Glomerular visceral epithelial cell (primary cell): ENCODE results near the gene WSCD1.

Source experiments
- DNase-seq: peaks from one replicate; pipeline ENCODE4 v3.0.0-alpha.2; 2016; ENCODE audit errors: extremely low spot score

Gene WSCD1

DNA sequence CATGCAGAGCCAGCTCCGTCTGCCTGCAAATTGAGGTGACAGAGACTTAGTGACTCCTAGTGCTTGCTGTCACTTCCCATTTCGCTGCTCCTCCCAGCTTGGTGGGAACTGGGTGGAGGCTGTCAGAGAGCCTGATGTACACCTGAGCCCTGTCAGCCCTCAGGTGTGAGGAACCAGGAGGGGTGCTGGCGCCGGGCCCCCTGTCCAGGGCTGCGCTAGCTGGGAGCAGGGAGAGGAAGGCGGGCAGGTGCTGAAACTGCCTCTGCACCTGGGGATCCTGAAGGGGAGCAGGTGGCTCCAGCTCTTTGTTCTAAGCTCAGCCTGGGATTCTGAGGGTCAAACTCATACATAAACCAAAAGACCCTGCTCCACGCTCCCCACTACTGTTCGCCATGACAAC lies 10.8 kb upstream of the WSCD1 start:
- DNase-seq = no peak

DNA sequence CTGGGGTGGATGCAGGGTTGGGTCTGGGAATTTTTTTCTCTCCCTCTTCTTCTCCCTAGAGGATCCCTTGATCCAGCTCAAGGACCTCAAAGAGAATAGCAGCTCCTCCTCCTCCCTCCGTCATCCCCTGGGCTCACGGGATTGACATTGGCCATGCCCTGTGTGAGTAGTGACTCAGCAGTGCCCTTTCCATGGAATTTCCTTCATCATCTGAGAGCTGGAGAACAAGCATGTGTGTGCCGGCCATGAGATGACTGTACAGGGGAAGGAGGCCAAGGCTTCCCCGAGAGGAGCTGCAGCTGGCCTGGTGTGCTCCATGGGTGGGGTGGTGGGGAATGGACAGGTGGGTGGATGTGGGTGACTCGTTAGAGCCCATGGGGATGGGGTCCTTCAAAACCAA lies 8.9 kb upstream of the WSCD1 start:
- DNase-seq = peak; percentile 66

DNA sequence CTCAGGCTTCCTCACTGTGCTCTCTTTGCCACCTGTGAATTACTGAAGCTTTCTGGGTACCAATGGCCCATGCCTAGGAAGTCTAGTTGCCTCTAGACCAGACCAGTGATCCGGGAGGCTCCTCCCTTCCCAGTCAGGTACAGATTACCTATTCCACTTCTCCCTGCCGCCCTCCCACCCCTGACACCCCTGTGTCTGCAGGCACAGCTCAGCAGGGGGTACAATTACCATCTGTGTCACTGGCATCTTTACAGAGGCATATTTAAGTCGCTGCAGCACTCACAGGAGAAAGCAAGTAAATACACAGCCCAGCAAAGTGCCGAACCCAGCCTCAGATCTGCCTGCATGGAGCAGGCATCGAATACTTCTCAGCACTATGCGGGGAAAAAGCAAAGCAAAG lies 5.3 kb upstream of the WSCD1 start:
- no peak for DNase-seq

DNA sequence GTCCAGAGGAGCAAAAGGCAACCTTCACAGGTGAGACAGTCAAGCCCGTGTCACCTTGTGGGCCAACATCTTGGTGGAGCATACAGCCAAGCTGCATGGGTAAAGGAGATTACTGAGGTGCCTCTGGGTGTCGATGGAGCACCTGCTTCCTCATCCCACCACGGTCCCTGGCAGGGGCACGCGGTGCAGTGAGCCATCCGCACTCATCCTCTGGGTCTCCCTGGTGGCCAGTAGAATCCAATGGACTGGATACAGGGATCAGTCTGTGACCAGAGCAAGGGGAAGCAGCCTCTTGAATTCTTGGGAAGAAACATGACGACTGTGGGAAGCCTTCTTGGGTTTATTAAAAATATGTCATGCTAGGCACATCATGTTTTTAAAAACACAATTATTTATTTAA lies 4.8 kb upstream of the WSCD1 start:
- no peak for DNase-seq

DNA sequence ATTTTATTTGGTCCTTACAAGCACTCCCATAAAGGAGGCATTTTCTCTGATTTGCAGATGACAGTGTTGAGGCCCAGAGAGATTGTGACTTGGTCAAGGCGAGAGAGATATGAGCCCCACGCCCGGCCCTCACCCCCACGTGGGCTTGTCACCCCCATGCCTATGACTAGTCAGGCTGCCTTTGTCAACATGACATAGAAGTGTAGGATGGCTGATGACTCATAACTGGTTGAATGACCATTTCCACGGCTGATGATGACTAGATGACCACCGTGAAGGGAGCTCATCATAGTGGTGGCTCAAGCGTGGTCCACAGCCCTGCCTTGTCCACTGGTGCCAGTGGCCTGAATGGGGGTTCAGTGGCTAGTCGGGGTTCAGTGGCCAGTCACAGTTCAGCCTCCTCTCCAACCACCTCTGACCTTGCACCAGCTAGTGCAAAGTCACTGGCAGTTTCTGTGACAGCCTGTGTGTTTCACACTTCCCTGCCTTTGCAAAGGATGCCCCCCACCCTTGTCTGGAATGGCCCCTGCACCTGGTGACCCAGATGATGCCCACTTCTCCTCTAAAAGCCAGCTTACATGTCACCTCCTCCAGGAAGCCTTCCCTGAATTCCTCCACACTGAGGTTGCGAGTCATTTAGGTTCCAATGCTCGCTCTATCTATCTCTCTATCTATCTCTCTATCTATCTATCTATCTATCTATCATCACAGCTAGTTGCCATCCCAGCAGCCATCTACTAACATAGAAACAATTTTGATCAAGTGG lies 3.8 kb upstream of the WSCD1 start:
- no peak for DNase-seq

DNA sequence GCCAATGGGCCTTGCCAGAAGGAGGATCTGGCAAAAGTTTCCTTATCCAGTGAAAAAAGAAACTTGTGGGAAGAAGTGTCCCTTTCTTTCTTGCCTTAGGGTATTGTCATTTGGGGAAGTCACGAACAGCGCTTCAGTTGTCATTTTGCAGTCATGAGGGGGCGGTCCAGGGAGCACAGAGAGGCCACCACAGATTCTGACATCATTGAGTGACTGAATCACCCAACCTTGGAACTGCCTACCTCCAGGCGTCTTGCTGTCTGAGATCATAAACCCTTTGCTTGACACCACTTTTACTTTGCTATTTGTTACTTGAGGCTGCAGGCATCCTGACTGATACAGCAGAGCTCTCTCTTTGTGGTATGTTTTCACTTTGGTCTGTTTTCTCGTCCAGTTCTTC lies 3.1 kb upstream of the WSCD1 start:
- DNase-seq = no peak

DNA sequence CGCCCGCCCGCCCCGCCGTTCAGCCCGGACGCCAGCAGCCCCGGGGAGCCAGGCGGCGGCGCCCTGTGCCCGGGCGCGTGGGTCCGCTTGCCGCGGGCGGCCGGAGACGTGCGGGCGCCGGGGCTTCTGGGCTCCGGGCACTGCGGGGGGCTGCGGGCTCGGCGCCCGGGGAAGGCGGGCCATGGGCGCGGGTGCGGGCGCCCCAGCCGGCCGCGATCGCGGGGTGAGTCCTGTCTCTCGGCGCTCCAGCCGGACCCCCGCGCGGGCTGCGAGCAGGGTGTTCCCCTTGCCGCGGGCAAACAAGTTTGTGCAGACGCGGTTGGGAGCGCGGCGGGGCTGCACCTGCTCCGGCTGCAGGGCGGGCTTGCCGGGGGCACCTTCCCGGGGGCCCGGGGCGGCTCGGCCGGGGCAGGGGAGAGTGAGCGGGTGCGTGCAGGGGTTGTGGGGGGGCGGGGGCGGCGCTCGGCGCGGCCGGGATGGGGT lies 292 bp downstream of the WSCD1 start:
- DNase-seq = no peak

DNA sequence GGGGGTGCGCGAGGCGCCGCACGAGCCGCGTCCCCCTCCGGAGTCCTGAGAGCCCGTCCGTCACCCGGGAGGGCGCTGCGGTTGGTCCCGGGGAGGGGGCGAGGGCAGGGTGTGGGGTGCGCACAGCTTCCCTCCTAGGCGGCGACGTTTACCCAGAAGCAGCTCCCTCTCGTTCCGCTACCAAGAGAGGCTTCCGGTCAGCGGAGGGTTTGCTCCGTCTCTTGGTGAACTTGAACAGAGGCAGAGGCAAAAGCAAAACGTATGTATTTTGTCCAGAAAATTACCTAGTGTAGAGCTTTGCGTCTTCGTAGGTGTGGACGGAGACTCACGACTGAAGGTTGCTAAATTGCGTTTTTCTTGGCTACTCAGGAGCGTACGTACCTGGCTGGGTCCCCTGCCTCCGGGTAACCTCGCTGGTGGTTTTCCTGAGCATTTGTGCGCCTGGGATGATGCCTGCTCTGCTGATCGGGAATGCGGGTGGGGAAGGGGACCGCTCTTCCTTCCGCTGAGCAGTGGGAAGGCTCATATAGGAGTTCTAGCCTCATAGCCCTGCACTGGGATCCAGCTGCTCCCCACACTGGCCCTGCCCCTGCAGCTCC lies 833 bp downstream of the WSCD1 start:
- peak; percentile 26 for DNase-seq

DNA sequence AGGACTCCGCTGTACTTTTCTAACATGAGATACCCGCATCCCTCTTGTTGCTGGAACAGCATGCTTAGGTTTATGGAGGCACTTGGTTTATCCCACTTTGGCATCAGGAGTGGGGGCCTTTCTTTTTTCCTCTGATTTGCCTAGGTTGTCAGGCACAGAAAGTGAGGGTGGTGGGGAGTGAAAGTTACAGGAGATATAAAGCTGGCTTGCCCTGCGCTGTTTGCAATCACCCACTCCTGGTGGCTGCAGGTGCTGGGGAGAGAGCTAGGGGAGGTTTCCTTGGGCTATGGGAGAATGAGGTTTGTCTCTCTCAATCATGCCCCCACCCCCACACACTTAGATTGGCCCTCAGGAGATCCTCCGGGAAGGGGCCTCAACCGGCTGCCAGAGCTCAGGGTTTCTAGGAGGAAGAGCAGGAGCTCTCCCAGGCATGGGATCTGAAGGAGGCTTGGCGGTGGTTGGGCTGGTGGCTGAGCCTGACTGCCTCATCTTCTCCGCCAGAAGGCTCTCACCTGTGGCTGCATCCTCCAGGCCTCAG lies 1.4 kb downstream of the WSCD1 start:
- no peak for DNase-seq

DNA sequence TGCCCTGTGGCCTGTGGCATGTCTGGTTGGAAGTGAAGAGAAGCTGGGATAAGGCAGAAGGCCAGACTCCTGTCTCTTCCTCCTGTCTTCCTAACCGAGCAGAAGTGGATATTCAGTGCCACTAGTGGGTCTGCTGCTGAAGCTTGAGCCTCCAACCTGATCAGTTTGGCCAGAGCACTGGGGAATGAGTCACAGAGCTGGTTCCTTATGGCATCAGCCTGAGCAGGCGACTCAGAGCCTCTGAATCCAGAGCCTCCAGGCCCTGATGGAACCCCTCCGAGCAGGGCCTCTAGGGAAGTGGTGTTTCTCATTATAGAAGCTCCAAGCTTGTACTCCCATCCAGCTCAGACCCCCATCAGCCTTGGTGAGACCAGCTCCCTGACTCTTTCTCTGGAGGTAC lies 2.0 kb downstream of the WSCD1 start:
- no peak for DNase-seq

DNA sequence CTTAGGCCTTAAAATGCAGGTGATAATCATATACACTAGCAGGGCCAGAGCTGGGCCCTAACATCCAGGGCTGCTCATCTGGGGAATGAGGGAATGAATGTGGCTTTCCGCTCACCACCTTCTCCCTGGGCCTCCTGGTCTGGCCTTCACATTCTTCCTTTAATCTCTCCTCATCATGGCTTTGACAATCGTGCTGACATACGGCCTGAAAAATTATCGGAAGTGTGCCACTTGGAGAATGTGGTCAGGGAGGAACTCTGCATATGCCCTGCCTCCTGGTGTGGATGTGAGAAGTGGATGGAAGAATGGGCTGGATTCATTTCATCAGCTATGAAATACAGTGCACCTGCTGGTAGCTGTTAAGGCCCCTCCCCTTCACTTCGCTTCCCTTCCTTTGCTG lies 2.4 kb downstream of the WSCD1 start:
- no peak for DNase-seq

DNA sequence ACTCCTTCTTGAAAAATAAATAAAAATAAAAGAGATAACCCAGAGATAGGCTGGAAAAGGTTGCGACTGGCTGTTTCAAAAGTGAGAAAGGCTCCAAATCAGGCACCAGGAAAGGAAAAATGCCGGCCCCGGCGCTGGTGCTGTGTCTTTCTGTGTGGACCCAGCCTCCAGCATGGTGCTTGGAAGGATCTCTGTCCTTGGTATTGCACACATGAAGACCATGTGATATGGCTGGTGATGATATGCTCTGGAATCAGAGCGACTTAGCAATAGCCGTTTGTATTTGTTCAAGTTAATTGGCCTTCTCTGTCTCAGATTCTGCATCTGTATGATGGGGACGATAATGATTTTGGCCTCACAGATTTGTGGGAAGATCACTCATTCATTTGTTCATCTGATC lies 3.4 kb downstream of the WSCD1 start:
- DNase-seq = no peak

DNA sequence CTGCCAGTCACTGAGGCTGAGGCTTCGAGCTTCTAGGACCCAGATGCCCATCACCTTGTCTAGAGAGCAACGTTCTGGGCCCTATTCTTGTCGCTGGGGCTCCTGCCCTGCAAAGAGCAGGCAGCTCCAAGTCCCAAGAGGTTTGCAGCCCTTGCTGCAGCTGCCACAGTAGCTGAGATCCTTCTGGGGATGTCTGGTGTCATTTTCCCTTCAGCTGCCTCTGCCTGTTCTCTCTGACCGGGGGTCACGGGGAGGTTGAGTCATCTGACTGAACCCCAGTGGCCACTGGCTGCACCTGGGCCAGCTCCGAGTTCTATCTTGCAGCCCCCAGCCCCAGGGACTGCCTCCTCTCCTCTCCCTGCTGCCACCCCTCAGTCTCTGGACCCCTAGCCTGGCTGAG lies 4.9 kb downstream of the WSCD1 start:
- DNase-seq = no peak

DNA sequence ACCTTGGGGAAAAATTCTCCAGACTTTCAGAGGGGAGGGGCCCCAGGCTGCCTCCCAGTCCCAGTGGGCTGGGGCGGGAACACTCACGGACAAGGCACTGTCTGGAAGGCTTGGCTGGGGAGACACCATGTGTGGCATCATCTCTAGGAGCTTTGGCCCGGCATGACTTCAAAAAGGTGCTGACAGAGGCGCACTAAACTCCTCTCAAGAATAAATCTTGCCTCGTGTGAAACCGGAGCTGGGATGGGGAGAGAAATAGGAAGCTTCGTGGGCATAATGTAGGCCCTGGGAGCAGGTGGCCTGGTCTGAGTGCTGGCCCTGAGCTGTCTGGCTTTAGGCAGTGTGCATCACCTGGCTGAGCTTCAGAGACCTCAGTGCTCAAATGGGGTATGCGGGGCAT lies 5.7 kb downstream of the WSCD1 start:
- DNase-seq = no peak

DNA sequence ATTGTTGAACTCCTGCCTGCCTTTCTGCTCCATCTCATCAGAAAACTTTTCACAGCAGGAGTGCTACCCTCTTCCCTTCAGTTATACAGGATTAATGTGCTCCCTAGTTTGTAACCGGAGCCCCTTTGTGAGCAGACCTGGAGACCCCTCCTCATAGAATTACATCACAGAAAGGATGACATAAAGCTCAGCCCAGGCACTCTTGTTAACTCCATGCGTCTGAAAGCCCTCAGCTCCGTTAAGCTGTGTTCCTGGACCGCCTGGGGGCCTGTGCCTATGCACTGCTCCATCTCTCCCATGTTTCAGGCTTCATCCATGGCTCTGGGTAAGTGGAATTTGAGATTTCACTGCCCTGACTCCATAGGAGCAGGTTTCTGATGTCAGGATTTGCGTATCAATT lies 7.6 kb downstream of the WSCD1 start:
- no peak for DNase-seq

DNA sequence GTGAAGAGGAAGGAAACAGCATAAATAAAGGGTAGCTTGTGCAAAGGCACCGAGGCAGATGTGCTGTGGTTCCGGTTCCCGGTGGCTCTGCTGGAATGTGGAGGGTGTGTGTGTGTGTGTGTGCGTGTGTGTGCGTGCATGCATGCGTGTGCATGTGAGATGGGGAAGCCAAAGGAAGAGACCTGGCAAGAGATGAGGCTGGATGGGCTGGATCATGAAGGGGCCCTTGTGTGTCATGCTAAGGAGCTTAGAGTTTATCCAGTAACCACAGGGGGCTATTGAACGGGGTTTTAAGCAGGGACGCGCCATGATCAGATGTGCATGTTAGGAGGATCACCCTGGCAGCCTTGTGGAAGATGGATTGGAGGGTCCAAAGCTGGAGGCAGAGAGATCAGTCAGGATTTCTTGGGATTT lies 8.3 kb downstream of the WSCD1 start:
- DNase-seq = no peak

DNA sequence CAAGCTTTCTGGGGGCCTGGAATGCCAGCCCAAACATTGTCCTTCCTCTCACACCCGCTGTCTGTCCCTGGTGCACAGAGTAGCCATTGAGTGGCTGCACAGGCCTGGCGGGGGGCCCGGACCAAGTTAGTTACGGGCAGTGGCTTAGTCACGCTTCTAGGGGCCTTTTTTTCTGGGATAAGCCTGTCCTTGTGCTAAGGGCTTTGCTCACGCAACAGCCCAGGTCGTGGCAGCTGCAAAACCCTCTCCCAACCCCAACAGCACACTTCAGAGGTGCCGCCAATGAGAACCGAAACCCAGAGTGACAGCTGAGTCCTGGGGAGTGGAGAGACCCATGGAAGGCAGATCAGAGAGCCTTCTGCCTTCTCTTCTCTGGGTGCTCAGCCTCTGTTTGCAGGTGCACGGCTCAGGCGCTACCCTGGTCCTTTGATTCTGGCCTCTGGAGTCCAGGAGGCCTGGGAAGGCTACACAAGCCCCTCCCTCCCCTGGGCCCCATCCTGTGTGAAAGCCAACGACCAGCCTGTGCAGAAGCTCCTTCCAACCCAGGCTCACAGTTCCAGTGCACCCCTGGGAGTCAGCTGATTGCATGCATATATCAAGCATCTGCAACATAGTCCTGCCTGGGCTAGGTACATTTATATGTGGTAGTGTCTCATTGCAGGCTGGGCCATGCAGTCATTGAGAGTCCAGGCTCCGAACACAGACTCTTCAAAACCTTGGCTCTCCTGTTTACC lies 9.1 kb downstream of the WSCD1 start:
- DNase-seq = no peak

DNA sequence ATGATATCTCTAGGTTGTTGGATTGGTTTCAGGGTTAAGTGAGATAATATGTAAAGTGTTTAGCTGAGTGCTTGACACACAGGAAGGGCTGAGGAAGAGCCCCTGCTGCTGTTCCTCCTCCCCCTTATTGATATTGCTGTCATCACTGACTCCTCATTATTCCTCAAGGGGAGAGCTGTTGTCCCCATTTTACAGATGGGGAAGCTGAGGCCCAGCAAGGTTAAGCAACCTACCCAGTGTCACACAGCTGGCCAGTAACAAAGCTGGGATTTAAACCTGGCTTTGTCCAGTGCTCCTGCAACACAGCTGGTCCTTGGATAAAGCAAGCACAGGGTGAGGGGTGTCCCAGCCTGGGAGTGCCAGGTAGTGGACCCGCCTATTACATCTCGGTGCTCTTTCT lies 9.8 kb downstream of the WSCD1 start:
- no peak for DNase-seq

DNA sequence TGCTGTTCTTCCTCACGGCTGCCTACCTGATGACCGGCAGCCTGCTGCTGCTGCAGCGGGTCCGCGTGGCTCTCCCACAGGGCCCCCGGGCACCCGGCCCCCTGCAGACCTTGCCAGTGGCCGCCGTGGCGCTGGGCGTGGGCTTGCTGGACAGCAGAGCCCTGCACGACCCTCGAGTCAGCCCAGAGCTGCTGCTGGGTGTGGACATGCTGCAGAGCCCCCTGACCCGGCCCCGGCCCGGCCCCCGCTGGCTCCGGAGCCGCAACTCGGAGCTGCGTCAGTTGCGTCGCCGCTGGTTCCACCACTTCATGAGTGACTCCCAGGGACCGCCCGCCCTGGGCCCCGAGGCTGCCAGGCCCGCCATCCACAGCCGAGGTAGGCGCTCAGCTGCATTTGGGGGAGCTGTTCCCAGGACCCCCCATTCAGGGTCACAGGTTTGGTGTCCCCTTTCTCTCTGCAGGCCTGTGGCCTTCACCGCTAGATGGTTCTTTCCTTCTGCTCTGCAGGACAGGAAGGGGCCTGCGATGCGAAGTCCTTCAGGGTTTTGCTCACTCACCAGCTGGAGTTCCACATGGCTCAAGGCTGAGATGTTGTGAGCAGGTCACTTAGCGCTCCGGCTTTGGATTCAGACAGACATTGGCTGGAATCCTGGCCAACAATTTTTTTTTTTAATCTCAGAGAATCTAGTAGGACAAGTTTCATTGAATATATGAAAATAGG lies 10.7 kb downstream of the WSCD1 start:
- DNase-seq = no peak

DNA sequence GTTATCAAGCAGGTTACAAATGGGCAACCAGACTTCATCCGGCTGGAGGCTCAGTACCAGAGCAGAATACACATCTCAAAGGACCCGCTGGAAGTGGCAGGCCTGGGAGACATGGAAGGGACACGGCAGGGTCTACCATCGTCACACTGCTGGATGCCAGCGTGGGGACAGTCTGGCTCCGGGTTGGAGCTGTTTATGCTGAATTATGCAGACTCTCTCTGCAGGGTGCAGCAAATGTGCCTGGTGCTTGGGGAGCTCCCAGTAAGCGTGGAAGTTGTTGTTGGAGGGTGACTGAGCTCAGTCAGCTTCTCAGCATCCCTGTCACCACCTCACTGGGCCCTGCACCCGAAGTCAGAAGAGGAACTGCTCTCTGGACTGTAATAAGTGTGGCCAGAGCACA lies 12.2 kb downstream of the WSCD1 start:
- DNase-seq = no peak

DNA sequence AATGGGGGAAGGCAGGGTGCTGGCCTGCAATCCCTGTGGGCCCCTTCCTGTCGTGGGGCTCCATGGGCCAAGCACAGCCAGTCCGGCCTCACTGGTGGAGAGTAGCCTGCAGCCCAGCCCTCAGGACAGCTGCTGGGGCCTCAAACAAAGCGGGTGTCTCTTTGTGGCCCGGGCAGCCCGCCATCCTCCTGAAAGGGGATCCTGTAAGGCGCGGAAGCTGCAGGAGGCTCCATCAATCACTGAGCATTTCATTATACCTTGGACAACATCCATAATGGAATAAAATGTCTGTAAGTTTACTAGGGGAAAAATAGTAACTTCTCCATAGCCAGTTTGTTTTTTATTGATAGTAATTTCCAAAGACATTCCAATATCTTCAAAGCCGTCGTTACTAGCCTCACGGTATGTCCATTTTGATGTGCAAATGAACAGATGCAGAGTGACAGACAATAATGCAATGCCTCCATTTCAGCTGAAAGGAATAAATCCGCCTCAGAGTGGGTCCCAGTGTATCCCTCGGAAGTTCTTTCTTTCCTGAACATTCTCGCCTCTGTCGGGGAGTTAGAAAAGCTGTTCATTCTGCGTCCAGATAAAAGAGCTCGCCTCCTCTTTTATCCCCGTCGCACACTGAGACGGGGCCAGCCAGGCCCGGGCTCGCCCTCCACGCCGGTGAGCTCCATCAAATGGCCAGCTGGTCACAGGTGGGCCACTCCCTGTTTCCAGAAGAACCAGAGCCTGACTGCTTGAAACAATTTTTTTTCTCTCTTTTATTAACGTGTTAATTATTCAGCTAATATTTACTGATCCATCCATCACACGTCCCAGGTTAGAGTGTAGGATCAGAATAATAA lies 14.4 kb downstream of the WSCD1 start:
- DNase-seq = no peak
